GM21528 (cell line): ENCODE data around the gene HSD3B1.
"Not testable (repeated sequence)": the region's sequence is repeated elsewhere in the genome, so short reads cannot be mapped to it uniquely, and the experiment has no call there.

Experiments used
- ATAC-seq: cut with Tn5 transposase; IDR thresholded peaks from one replicate; pipeline ENCODE4 v1.9.1; 2021; ENCODE audit warnings: mild to moderate bottlenecking, moderate library complexity; ENCODE audit not compliant: unreplicated experiment, low FRiP score

The HSD3B1 gene

DNA sequence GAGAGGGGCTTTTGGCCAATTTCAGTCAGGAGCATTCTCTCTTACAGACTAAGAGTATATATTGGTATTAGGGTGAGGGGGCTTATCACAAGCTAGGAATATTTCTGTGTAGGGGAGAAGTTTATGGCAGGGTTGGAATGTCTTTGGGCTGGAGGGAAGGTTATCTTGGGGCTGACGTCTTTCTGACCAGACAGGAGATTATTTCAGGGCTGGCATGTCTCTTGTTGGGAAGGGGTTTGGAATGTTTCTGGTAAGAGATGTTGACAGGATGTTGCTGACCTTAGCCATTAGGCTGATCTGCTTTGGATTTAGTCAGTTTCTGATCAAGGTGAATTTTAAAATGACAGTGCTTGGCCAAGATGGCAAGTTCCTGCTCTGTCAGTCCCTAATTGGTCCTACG, 17.8 kb upstream of the HSD3B1 start:
- ATAC-seq = no peak

DNA sequence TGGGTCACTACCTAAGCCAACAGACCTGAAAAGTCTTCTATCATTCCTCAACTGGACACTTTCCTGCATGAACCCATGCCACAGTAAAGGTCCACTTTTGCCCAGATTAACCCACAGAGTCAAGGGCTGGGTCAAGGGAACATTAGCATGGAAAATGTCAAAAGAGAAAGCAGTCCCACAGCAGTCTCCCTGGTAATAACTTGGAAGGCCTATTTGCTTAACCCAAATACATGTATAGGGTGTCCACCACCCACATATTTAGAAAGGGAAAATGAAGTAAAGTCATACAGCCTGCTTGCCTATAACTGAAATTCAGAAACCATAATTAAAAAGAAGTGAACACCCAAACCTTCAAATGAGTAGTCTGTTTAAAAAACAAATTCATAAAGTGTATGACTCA, 16.1 kb upstream of the HSD3B1 start:
- no peak for ATAC-seq

DNA sequence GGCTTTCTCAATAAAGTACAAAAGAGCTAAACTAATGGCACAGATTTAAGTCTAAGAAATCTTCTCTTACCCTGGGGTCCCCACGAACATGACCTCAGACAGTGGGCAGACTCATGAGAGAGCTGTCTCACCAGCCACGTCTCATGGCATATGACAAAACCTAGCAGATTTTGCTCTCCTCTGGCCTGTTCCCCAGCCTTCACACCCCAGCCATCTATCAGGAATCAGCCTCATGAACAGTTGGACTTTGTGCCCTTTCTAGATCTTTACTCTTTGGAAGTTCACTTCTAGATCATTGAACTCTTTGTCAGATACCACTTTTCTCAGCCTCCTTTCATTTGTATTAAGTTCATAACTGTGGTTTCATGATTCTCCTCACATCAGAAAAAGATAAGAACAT, 14.2 kb upstream of the HSD3B1 start:
- no peak for ATAC-seq

- ATAC-seq = no peak
These were observed 2.2 kb upstream of the HSD3B1 start for GRCh38 chr1:119504831-119505230.

DNA sequence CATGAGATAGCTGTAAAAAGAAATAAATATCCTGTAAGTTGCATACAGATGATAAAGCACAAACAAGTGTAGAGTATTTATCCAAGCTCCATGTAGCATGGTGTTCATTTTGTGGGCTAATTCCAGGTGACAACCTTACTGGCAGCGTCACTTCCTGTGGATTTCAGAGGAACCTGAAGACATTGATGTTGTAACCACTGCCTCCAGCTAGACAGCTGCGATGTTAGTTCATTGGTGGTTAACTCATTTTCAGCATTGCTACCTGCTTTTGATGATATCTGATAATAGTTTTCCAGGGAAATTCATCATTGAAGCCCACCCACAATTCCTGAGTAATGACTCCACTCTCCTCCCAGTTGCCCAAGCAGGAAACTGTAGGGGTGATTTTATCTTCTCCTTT, 3.0 kb downstream of the HSD3B1 start:
- ATAC-seq = no peak

DNA sequence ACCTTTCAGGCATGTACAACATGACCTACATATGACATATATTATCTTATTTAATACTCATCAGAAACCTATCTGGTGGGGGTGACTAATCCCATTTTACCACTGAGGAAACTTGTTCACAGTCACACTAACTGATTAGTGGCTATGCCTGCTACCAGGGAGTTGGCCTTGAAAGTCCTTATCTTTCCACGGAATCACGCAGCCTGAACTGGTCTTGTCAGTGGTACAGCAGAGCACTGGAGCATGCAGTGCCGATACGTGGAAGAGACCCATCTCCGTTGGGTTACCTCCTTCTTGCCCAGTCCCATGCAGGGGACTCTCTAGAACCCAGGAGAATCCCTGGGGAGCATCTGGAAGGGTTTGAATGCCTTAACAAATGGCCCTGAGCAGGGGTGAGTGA, 8.2 kb downstream of the HSD3B1 start:
- no peak for ATAC-seq

DNA sequence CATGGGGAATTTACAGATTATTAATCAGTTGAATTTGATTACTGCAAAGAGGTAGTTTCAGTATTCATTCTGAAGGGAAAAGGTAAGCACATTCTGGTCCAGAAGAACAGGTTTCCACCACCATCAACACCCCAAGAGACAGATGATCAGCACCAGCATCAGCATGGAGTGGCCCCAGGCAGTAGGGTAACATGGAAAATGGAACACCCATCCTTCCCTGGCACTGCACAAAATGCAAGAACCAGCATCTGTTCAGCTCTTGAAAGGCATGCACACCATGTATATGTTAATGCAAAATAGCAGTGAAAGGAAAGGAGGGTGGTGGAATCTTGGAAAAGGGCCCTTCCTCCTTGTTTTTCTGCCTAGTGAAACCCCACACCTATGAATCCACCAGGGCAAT, 9.2 kb downstream of the HSD3B1 start:
- no peak for ATAC-seq

GRCh38 chr1:119516680-119517079, 9.7 kb downstream of the HSD3B1 start:
- no peak for ATAC-seq

DNA sequence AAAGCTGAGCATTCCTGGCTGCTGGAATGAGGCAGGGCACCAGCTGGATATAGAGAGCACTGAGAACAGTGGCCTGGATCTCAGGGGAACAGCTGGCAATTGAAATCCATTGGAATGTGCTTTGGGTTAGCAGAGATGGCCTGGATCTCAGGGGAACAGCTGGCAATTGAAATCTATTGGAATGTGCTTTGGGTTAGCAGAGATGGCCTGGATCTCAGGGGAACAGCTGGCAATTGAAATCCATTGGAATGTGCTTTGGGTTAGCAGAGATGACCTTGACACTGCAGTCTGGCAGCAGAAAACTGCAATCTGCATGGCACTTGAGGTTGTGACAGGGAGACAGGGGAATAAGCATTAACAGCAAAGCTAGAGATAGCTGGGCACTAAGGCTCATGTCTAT, 10.7 kb downstream of the HSD3B1 start:
- ATAC-seq = not testable (repeated sequence)

DNA sequence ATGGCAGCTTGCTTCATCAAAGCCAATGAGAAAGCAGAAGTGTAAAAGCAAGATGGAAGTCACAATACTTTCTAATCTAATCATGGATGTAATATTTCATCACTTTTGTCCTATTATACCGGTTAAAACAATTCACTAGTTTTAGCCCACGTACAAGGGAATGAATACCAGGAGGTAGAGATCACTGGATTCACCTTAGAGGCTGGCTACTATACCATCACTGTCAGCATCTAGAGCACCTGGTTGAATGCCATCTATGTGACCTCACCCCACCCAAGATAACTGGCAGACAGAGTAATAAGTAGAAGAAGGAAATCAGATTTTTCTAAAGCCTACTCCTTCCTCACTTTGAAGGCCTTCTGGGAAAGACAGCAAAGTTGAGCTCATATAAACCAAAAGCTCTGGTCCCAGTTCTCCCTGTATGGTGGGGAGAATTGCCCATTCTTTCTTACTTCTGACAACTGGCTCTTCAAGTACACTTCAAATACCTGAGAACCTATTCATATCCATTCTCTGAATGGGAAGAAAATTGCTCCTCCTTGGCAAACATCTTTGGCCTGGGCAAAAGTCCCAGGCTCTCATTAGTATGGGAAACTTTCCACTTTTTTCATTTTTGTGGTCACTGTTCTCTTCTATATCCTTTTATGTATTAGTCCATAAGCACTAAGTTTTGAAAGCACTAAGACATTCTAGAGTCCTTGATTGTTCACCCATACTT, 24.8 kb downstream of the HSD3B1 start:
- no peak for ATAC-seq

GRCh38 chr1:119532324-119532910, 25.4 kb downstream of the HSD3B1 start:
- no peak for ATAC-seq

GRCh38 chr1:119535381-119535780, 28.4 kb downstream of the HSD3B1 start:
- ATAC-seq = no peak

DNA sequence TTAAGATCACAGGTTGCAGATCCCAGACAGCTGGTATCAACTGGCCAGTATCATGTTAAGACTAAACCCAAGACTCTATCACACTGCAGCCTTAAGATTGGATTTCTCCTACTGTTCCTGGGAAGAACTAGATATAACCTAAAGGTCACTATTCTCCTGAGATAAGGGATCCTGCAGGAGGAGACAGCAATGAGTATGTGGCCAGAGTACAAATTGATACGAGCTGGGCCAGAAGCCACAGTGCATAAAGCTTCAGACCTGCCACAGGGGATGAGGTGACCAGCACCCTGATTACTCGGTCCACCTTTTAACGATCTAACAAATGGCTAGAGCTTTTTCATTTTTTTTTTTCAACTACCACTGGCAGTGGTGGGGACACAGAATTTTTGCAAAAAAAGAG, 31.0 kb downstream of the HSD3B1 start:
- no peak for ATAC-seq

- ATAC-seq = no peak
These were observed 32.6 kb downstream of the HSD3B1 start for GRCh38 chr1:119539636-119540035.

DNA sequence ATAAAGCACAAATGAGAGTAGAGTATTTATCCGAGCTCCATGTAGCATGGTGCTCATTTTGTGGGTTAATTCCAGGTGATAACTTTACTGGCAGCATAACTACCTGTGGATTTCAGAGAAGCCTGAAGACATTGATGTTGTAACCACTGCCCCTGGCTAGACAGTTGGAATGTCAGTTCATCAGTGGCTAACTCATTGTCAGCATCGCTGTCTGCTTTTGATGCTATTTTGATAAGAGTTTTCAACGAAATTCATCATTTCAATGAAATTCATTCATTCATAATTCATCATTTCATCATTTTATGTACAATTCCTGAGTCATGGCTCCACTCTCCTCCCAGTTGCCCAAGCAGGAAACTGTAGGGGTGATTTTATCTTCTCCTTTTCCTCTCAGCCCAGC, 34.4 kb downstream of the HSD3B1 start:
- no peak for ATAC-seq

DNA sequence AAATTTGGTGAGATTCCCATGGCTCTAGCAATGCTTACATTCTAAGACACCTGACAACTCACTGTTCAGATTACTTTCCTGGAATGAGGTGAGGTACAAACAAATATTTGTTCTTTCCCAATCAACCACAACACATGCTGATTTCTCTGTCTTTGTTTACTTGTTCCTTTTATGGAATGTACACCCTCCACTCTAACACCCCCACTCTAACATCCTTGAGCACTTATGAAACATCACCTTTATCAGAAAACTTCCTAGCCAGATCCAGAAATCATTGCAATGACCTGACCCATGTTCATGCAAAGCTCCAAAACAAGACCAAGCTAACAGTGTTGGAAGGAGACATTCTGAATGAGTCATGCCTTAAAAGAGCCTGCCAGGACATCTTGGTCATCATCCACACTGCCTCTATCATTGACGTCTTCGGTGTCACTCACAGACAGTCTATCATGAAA, 35.5 kb downstream of the HSD3B1 start:
- ATAC-seq = no peak

DNA sequence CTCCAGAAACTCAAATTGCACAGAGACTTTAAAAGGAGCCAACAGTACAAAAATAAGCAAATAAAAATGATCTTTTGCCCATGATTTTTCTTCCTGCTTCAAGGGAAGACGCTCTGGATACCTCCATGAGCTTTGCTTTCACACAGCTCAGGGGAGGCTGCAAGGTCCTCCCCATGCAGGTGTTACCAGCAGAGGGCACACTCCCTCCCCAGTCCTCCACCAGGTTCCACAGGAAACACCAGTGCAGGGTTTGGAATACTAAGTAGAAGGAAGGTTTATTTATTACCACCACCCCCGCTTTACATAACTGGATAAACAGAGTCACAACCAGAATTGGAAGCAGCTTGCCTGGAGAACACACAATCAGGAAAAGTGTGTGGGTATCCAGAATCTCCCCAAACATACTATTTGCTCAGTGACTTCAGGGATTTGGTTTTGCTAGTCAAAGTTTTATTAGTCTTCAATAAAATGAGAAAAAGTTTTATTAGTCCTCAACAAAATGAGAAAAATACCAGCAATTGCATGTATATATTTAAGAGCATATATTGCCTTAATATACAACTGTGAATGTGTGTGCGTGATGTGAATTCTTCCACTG, 37.3 kb downstream of the HSD3B1 start:
- ATAC-seq = no peak

DNA sequence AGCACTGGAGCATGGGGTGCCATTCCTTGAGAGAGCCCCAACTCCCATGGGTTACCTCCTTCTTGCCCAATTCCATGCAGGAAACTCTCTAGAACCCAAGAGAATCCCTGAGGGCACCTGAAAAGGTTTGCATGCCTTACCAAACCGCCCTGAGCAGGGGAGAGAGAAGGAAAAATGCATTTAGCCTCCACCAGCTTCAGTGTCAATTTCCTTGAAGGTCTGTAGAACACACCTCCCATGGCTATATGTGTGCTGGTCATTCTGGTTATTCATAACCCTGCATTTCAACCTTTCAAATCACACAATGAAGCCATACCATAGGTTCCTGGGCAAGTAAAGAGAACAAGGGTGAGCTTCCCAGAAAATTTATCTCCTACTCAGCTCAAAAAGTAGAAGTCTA, 39.6 kb downstream of the HSD3B1 start:
- no peak for ATAC-seq

- no peak for ATAC-seq
These were observed 40.3 kb downstream of the HSD3B1 start for GRCh38 chr1:119547306-119547705.

DNA sequence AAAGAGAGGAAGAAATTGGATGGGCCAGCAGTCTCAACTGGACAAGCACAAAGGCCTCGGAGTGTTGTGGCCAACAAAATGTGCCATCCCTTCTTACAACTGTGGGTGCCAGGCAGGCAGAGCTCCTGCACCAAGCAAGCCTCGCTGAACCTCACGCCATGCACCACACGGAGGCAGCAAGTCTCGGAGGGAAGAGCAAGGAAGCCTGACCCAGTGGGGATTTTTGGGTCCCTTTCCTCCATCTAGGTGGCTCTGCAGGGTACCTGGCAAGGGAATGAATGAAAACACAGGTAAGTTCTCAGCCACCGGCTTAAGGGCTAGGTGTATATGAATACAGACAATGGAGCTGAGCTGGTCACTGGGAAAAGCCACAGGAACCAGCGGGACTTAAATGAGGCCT, 40.8 kb downstream of the HSD3B1 start:
- no peak for ATAC-seq

DNA sequence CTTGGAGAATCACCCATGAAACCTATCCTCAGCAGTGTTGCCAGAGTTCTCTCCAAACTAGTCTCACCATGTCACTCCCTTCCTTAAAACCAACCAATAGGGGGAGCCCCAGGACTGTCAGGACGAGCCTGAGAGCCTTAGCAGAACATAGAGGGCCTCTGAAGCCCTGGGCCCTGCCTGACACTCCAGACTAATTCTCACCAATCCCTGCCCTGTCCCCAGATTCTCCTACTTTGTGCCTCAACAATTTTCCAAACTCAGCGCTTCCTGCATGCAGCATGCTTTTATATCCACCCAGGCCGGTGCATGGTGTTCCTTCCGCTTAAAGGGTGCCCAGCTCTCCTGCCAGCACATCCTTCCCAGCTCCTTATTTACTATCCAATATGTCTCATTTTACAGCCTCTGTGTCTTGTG, 42.7 kb downstream of the HSD3B1 start:
- ATAC-seq = peak; percentile 58

- ATAC-seq = no peak
These were observed 43.4 kb downstream of the HSD3B1 start for GRCh38 chr1:119550381-119550780.
